ENCODE results near the gene SEMA5A.
A peak's percentile ranks its signal among the peaks of the same experiment; 100 is the strongest.

Gene SEMA5A

DNA sequence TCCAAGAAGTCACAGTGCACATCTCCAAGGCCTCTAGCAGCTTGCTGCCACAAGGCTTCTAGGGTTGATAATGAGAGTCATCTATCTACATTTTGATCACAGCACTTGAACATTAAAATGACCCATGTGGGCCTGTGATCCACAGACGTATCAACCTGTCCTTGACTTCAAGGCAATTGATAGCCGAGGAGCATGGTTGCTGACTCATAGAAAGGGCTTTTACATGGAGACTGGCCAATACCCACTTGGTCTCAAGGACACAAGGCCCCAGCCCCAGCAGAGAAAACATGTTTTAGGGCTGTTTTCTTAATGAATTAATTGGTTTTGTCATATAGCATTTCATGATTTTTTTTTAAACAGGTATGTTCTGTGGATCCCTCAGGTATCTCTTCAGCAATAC, 314.0 kb downstream of the SEMA5A start:
- no peak for DNase-seq
- H3K36me3 ChIP-seq (ENCODE audit: control insufficient read depth, insufficient read depth, low read length), result no peaks in the 10 kb centered on the region
- no CpG with 5 or more reads among the region's 2 CpGs for WGBS (ENCODE audit: extremely low coverage, insufficient coverage, low lambda C conversion rate)

DNA sequence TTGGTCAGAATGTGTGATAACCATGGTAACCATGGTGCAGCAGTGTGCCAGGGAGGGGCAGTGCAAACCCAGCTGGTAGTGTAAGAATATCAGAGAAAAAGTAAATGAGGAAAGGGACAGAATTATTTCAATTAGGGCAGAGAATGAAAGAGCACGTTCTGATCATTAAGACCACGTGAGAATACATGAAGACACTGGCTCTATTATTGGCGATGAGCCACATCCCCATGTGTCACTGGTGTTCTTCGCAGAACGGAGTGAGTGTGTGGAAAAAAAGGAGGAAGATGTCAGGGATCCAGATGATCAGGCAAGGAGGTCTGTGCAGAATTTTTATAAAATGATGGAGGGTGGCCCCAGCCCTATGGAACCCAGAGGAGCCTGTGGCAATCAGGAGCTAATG, 315.5 kb downstream of the SEMA5A start:
- H3K4me3 ChIP-seq (ENCODE audit: low read length), result no peak overlapping the region
- no CpG with 5 or more reads among the region's 5 CpGs for WGBS (ENCODE audit: extremely low coverage, insufficient coverage, low lambda C conversion rate)
- no peak overlapping the region for H3K4ac ChIP-seq (ENCODE audit: low read depth, low read length)
- no peaks in the 10 kb centered on the region for H3K4me1 ChIP-seq (ENCODE audit: control insufficient read depth, low read depth, low read length)
- no peak overlapping the region for H2BK5ac ChIP-seq (ENCODE audit: low read length)
- no peak overlapping the region for H3K9ac ChIP-seq (ENCODE audit: low read length)
- H4K8ac ChIP-seq (ENCODE audit: low read depth, low read length), result no peak overlapping the region
- no peak for DNase-seq
- no peaks in the 10 kb centered on the region for H3K27me3 ChIP-seq (ENCODE audit: insufficient read depth, low read length, poor library complexity)
- H4K5ac ChIP-seq (ENCODE audit: low read length), result no peak overlapping the region
- H3K4me2 ChIP-seq (ENCODE audit: low read length), result no peak overlapping the region
- H3K27ac ChIP-seq (ENCODE audit: low read depth, low read length), result no peak overlapping the region
- H3K36me3 ChIP-seq (ENCODE audit: control insufficient read depth, insufficient read depth, low read length), result peaks cover 2% of the 10 kb centered on the region
- no peak overlapping the region for H3K18ac ChIP-seq (ENCODE audit: low read length)
- no peak overlapping the region for H3K23ac ChIP-seq (ENCODE audit: low read length)
- H2AK5ac ChIP-seq (ENCODE audit: low read length), result no peak overlapping the region
- no peak overlapping the region for H2BK120ac ChIP-seq (ENCODE audit: low read depth, low read length)
- no peaks in the 10 kb centered on the region for H3K79me2 ChIP-seq (ENCODE audit: control insufficient read depth, insufficient read depth, low read length)
- no peaks in the 10 kb centered on the region for H3K79me1 ChIP-seq (ENCODE audit: low read length)
- H2BK15ac ChIP-seq (replicated peaks; ENCODE audit: low read depth), result no peak overlapping the region
- no peak overlapping the region for H3K56ac ChIP-seq (ENCODE audit: low read length)

More for the DNA sequence above, 314.0 kb downstream of the SEMA5A start:
- no peaks in the 10 kb centered on the region for H3K79me1 ChIP-seq (ENCODE audit: low read length)
- H4K5ac ChIP-seq (ENCODE audit: low read length), result no peak overlapping the region
- no peak overlapping the region for H3K4me2 ChIP-seq (ENCODE audit: low read length)
- H4K8ac ChIP-seq (ENCODE audit: low read depth, low read length), result no peak overlapping the region
- H3K18ac ChIP-seq (ENCODE audit: low read length), result no peak overlapping the region
- no peak overlapping the region for H2BK15ac ChIP-seq (replicated peaks; ENCODE audit: low read depth)
- H3K79me2 ChIP-seq (ENCODE audit: control insufficient read depth, insufficient read depth, low read length), result no peaks in the 10 kb centered on the region
- H3K4ac ChIP-seq (ENCODE audit: low read depth, low read length), result no peak overlapping the region
- H3K23ac ChIP-seq (ENCODE audit: low read length), result no peak overlapping the region
- no peaks in the 10 kb centered on the region for H3K27me3 ChIP-seq (ENCODE audit: insufficient read depth, low read length, poor library complexity)
- H3K4me3 ChIP-seq (ENCODE audit: low read length), result no peak overlapping the region
- no peak overlapping the region for H2AK5ac ChIP-seq (ENCODE audit: low read length)
- H3K27ac ChIP-seq (ENCODE audit: low read depth, low read length), result no peak overlapping the region
- H2BK5ac ChIP-seq (ENCODE audit: low read length), result no peak overlapping the region
- H3K56ac ChIP-seq (ENCODE audit: low read length), result no peak overlapping the region
- no peaks in the 10 kb centered on the region for H3K4me1 ChIP-seq (ENCODE audit: control insufficient read depth, low read depth, low read length)
- no peak overlapping the region for H3K9ac ChIP-seq (ENCODE audit: low read length)
- H2BK120ac ChIP-seq (ENCODE audit: low read depth, low read length), result no peak overlapping the region

DNA sequence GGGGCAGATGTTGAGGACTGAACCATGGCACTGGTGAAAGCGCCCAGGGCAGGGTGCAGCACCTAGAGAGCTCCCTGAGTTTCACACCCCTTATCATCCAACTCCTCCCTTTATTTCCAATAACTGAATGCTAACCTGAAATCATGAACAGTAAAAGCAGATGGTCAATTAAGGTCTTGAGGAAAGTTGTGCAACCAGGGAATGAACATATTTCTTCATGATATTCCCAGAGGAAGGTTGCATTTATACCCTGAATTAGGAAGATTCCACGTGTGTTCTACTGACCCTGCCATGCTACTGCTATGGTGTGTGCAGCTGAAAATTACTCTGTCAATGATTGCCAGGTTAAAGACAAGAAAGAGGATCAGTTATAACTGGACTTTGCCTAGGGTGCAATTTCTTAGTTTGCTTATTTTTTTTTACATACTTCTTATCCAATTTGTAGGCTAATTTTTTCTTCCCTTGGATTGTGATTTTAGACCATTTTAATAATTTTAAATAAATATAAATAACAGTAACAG, 319.8 kb downstream of the SEMA5A start:
- Histone ChIP-seq H3K9ac (ENCODE audit: low read length) (no peak overlapping the region), H3K79me2 (ENCODE audit: control insufficient read depth, insufficient read depth, low read length) (no peaks in the 10 kb centered on the region), H2BK15ac (replicated peaks; ENCODE audit: low read depth) (no peak overlapping the region), H3K4me3 (ENCODE audit: low read length) (no peak overlapping the region), H3K23ac (ENCODE audit: low read length) (no peak overlapping the region), H3K56ac (ENCODE audit: low read length) (no peak overlapping the region), H3K27me3 (ENCODE audit: insufficient read depth, low read length, poor library complexity) (no peaks in the 10 kb centered on the region), H3K36me3 (ENCODE audit: control insufficient read depth, insufficient read depth, low read length) (peaks cover 2% of the 10 kb centered on the region), H4K8ac (ENCODE audit: low read depth, low read length) (no peak overlapping the region), H3K27ac (ENCODE audit: low read depth, low read length) (no peak overlapping the region), H3K4me2 (ENCODE audit: low read length) (no peak overlapping the region), H3K79me1 (ENCODE audit: low read length) (no peaks in the 10 kb centered on the region), H2AK5ac (ENCODE audit: low read length) (no peak overlapping the region), H3K18ac (ENCODE audit: low read length) (no peak overlapping the region), H2BK120ac (ENCODE audit: low read depth, low read length) (no peak overlapping the region), H3K4me1 (ENCODE audit: control insufficient read depth, low read depth, low read length) (peaks cover 7% of the 10 kb centered on the region), H3K4ac (ENCODE audit: low read depth, low read length) (no peak overlapping the region), H4K5ac (ENCODE audit: low read length) (no peak overlapping the region), H2BK5ac (ENCODE audit: low read length) (no peak overlapping the region)
- WGBS (ENCODE audit: extremely low coverage, insufficient coverage, low lambda C conversion rate), result no CpG with 5 or more reads among the region's 2 CpGs
- DNase-seq, result no peak

DNA sequence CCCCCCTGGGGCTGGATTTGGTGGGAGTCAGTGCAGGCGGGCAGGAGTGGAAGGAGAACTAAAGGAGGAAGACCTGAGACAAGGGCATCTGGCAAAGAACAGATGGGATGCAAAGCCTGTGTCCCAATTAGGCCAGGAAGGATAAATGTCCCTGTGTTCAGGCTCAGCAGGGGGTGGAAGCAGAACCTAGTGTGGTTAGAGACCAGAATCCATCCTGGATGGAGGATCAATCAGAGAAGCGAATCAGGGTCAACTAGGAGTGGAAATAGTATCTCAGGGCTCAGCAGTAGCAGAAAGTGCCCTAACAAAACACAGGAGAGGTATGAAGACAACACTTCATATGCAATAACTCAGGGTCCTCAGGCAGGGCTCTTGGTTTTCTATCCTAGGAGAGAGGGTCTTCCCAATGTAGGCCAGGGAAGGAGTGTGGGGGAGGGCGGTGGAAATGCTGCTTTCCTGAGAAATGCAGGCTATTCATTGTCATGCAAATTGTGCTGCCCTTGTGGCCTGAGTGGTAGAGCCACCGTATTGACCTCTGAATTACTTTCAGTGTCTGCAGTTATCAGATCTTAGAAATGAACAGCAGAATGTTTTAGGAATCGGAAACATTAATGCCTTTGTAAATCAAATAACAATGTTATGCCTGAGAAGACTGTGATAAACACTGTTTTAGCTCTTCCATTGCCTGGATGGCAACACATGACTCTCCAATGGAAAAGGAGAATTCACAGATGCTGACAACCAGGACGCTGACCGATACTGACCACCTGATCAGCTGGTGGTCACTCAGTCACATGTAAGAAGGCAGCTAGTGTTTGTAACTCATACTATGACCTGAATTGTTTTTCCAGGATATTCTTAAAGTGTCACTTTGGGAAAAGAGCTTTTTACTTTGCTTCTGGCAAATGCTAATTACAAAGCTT, 323.6 kb downstream of the SEMA5A start:
- no peak overlapping the region for H3K4me2 ChIP-seq (ENCODE audit: low read length)
- WGBS (ENCODE audit: extremely low coverage, insufficient coverage, low lambda C conversion rate), result no CpG with 5 or more reads among the region's 7 CpGs
- H2BK120ac ChIP-seq (ENCODE audit: low read depth, low read length), result no peak overlapping the region
- no peak overlapping the region for H3K27ac ChIP-seq (ENCODE audit: low read depth, low read length)
- H4K8ac ChIP-seq (ENCODE audit: low read depth, low read length), result no peak overlapping the region
- H3K4me1 ChIP-seq (ENCODE audit: control insufficient read depth, low read depth, low read length), result peaks cover 7% of the 10 kb centered on the region
- peak overlapping the region; percentile 5 for H3K56ac ChIP-seq (ENCODE audit: low read length)
- no peak overlapping the region for H3K4ac ChIP-seq (ENCODE audit: low read depth, low read length)
- no peak overlapping the region for H2AK5ac ChIP-seq (ENCODE audit: low read length)
- no peak overlapping the region for H3K23ac ChIP-seq (ENCODE audit: low read length)
- H3K79me1 ChIP-seq (ENCODE audit: low read length), result no peaks in the 10 kb centered on the region
- H2BK5ac ChIP-seq (ENCODE audit: low read length), result no peak overlapping the region
- H2BK15ac ChIP-seq (replicated peaks; ENCODE audit: low read depth), result no peak overlapping the region
- H3K27me3 ChIP-seq (ENCODE audit: insufficient read depth, low read length, poor library complexity), result no peaks in the 10 kb centered on the region
- peak; percentile 75 for DNase-seq
- no peak overlapping the region for H3K4me3 ChIP-seq (ENCODE audit: low read length)
- peaks cover 2% of the 10 kb centered on the region for H3K36me3 ChIP-seq (ENCODE audit: control insufficient read depth, insufficient read depth, low read length)
- H3K18ac ChIP-seq (ENCODE audit: low read length), result no peak overlapping the region
- H3K79me2 ChIP-seq (ENCODE audit: control insufficient read depth, insufficient read depth, low read length), result no peaks in the 10 kb centered on the region
- no peak overlapping the region for H3K9ac ChIP-seq (ENCODE audit: low read length)
- no peak overlapping the region for H4K5ac ChIP-seq (ENCODE audit: low read length)

DNA sequence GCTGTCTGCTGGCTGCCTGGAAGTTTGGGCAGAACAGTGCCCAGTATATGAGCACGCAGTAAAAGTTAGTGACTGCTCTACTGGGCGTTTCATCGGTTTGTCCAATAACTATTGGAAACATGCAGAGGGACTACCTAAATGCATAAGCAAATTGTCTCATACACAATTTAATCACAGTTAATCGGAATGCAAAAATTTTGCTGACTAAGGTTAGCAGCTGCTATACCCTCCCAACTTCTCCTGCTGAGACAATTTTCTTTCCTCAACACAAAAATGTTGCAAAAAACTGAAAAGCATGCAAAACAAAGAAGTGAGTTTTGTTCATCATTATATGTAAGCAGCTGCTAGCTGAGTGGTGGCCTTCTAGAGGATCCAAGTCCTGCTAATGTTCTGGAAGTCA, 327.5 kb downstream of the SEMA5A start:
- Histone ChIP-seq H3K4me1 (ENCODE audit: control insufficient read depth, low read depth, low read length) (peaks cover 10% of the 10 kb centered on the region), H3K79me2 (ENCODE audit: control insufficient read depth, insufficient read depth, low read length) (no peaks in the 10 kb centered on the region), H3K36me3 (ENCODE audit: control insufficient read depth, insufficient read depth, low read length) (no peaks in the 10 kb centered on the region), H3K79me1 (ENCODE audit: low read length) (no peaks in the 10 kb centered on the region), H2BK5ac (ENCODE audit: low read length) (no peak overlapping the region), H3K4me2 (ENCODE audit: low read length) (no peak overlapping the region), H3K23ac (ENCODE audit: low read length) (no peak overlapping the region), H3K4ac (ENCODE audit: low read depth, low read length) (no peak overlapping the region), H2AK5ac (ENCODE audit: low read length) (no peak overlapping the region), H3K18ac (ENCODE audit: low read length) (no peak overlapping the region), H3K56ac (ENCODE audit: low read length) (no peak overlapping the region), H2BK120ac (ENCODE audit: low read depth, low read length) (no peak overlapping the region), H2BK15ac (replicated peaks; ENCODE audit: low read depth) (no peak overlapping the region), H4K8ac (ENCODE audit: low read depth, low read length) (no peak overlapping the region), H3K27ac (ENCODE audit: low read depth, low read length) (no peak overlapping the region), H3K9ac (ENCODE audit: low read length) (no peak overlapping the region), H3K27me3 (ENCODE audit: insufficient read depth, low read length, poor library complexity) (no peaks in the 10 kb centered on the region), H4K5ac (ENCODE audit: low read length) (no peak overlapping the region), H3K4me3 (ENCODE audit: low read length) (no peak overlapping the region)
- DNase-seq, result no peak
- no CpG with 5 or more reads among the region's 4 CpGs for WGBS (ENCODE audit: extremely low coverage, insufficient coverage, low lambda C conversion rate)
